K562 (cell line): ENCODE data around the gene CAPN2. TPM values are rescaled to one million over a fixed set of nuclear protein-coding genes. Genes with fewer than 3 reads are reported as not detected.

Source experiments
- BACH1 ChIP-seq: fragments of 200-800 bp; sonication (Bioruptor generic); IDR thresholded peaks from 2 replicates; pipeline ENCODE4 v1.6.1; 2016; ENCODE audit warnings: missing genetic modification characterization, missing compliant biosample characterization
- CBFB ChIP-seq: sonication (generic); formaldehyde crosslinking; IDR thresholded peaks from 2 replicates; pipeline ENCODE4 v1.4.0; 2020; ENCODE audit warnings: mild to moderate bottlenecking, missing genetic modification reagents
- HDAC3 ChIP-seq: fragments of 450-650 bp; IDR thresholded peaks from 2 replicates; pipeline ENCODE4 v1.6.1; 2018; ENCODE audit warnings: borderline replicate concordance, mild to moderate bottlenecking, moderate library complexity; ENCODE audit not compliant: partially characterized antibody
- HNRNPL ChIP-seq: fragments of 200-400 bp; formaldehyde crosslinking; IDR thresholded peaks from 2 replicates; pipeline ENCODE4 v1.6.1; 2017; ENCODE audit warnings: low read depth, mild to moderate bottlenecking, low read length
- MECOM ChIP-seq: fragments of 250-450 bp; sonication (Bioruptor Pico); IDR thresholded peaks from 2 replicates; pipeline ENCODE4 v1.8.0; 2022; ENCODE audit warnings: inconsistent platforms
- NR4A1 ChIP-seq, 2 experiments: fragments of 250-450 bp in 1 of 2; fragments of 450-650 bp in 1 of 2; sonication (Bioruptor Pico) in 1 of 2; IDR thresholded peaks; 2 replicates each; pipeline versions ENCODE4 v1.4.0 to v1.6.1; 2016 to 2020; ENCODE audit warnings: mild to moderate bottlenecking in 2 of 2, missing compliant biosample characterization in 1 of 2, missing genetic modification characterization in 1 of 2, moderate library complexity in 1 of 2
- SMC3 ChIP-seq: conservative IDR thresholded peaks from 2 replicates; pipeline ENCODE4 v1.6.1; 2011; ENCODE audit warnings: low read depth, low read length, improper control_type of control experiment; ENCODE audit not compliant: insufficient read depth
- TAF1 ChIP-seq: IDR thresholded peaks from 2 replicates; pipeline ENCODE4 v1.6.1; 2011; ENCODE audit warnings: mild to moderate bottlenecking, low read length, moderate library complexity; ENCODE audit not compliant: insufficient read depth, control insufficient read depth, severe bottlenecking; ENCODE audit errors: extremely low read depth
- TAF7 ChIP-seq: fragments of 450-650 bp; IDR thresholded peaks from 2 replicates; pipeline ENCODE4 v1.6.1; 2016; ENCODE audit warnings: missing genetic modification characterization, missing compliant biosample characterization
- ZNF3 ChIP-seq: fragments of 250-450 bp; sonication (Bioruptor Pico); IDR thresholded peaks from 2 replicates; pipeline ENCODE4 v1.5.0; 2021; ENCODE audit warnings: mild to moderate bottlenecking, moderate library complexity
- ZNF584 ChIP-seq: fragments of 200-800 bp; sonication (Bioruptor generic); IDR thresholded peaks from 2 replicates; pipeline ENCODE4 v1.6.1; 2016; ENCODE audit warnings: low read depth, mild to moderate bottlenecking, missing genetic modification characterization, missing compliant biosample characterization
- polyA plus RNA-seq, 8 experiments: library from polyadenylated mRNA; depleted of rRNA in 4 of 8; stranded (reverse) in 5 of 8; unstranded in 3 of 8; fragments of >200 nt; fragmentation: Nextera tagmentation in 2 of 8; fragmentation: Illumina TruSeq in 1 of 8; extraction: Ambion mirVana in 2 of 8; extraction: Trizol in 1 of 8; gene quantifications; 2 replicates each; pipeline versions ENCODE4 v1.2.1 to v1.2.3, GENCODE V29; 2011 to 2014; ENCODE audit warnings: inconsistent platforms in 1 of 8, missing spikeins in 1 of 8
- total RNA-seq, 7 experiments: library from RNA; depleted of rRNA in 6 of 7; stranded (reverse); fragments of >200 nt in 6 of 7; fragmentation: Illumina TruSeq in 2 of 7; extraction: Trizol in 2 of 7; gene quantifications; 2 replicates each; pipeline versions ENCODE4 v1.2.1 to v1.2.3, GENCODE V29; 2011 to 2021; ENCODE audit warnings: low replicate concordance in 1 of 7
- TF ChIP-seq, protein P1 (sequence below), 2 experiments: fragments of 450-650 bp; IDR thresholded peaks; 2 replicates each; pipeline ENCODE4 v1.6.1; 2016; ENCODE audit warnings: mild to moderate bottlenecking in 2 of 2, borderline replicate concordance in 1 of 2, low read depth in 1 of 2, moderate library complexity in 1 of 2
- TF ChIP-seq, protein P2 (sequence below): fragments of 450-650 bp; IDR thresholded peaks from 2 replicates; pipeline ENCODE4 v1.6.1; 2014; ENCODE audit warnings: low read depth, mild to moderate bottlenecking, moderate library complexity, borderline replicate concordance

CAPN2 gene
- total and polyA plus RNA-seq, 9 of the 15 experiments (the other 6 are each of a cell fraction or from before 2014, with no cell fraction given) = 24.6 to 157 (median 101) TPM

DNA sequence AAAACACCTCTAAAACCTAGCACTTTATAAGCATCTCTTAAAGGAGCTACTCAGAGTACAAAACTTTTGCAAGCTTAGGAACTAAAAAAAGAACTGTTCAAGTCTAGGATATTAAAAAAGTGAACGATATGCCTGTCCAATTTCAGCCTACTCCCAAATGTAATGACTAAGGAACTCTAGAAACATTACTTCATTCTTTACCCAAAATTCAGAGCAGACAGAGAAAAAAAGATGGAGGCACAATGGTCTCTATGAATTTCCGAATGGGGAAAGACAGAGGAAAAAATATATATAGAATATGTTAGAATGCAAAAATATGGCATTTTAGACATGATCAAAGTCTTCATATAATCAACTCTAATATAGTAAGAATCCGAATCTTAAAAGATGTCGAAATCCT is 72.2 kb downstream of the CAPN2 start (continued):
- TF ChIP-seq, protein P1, sequence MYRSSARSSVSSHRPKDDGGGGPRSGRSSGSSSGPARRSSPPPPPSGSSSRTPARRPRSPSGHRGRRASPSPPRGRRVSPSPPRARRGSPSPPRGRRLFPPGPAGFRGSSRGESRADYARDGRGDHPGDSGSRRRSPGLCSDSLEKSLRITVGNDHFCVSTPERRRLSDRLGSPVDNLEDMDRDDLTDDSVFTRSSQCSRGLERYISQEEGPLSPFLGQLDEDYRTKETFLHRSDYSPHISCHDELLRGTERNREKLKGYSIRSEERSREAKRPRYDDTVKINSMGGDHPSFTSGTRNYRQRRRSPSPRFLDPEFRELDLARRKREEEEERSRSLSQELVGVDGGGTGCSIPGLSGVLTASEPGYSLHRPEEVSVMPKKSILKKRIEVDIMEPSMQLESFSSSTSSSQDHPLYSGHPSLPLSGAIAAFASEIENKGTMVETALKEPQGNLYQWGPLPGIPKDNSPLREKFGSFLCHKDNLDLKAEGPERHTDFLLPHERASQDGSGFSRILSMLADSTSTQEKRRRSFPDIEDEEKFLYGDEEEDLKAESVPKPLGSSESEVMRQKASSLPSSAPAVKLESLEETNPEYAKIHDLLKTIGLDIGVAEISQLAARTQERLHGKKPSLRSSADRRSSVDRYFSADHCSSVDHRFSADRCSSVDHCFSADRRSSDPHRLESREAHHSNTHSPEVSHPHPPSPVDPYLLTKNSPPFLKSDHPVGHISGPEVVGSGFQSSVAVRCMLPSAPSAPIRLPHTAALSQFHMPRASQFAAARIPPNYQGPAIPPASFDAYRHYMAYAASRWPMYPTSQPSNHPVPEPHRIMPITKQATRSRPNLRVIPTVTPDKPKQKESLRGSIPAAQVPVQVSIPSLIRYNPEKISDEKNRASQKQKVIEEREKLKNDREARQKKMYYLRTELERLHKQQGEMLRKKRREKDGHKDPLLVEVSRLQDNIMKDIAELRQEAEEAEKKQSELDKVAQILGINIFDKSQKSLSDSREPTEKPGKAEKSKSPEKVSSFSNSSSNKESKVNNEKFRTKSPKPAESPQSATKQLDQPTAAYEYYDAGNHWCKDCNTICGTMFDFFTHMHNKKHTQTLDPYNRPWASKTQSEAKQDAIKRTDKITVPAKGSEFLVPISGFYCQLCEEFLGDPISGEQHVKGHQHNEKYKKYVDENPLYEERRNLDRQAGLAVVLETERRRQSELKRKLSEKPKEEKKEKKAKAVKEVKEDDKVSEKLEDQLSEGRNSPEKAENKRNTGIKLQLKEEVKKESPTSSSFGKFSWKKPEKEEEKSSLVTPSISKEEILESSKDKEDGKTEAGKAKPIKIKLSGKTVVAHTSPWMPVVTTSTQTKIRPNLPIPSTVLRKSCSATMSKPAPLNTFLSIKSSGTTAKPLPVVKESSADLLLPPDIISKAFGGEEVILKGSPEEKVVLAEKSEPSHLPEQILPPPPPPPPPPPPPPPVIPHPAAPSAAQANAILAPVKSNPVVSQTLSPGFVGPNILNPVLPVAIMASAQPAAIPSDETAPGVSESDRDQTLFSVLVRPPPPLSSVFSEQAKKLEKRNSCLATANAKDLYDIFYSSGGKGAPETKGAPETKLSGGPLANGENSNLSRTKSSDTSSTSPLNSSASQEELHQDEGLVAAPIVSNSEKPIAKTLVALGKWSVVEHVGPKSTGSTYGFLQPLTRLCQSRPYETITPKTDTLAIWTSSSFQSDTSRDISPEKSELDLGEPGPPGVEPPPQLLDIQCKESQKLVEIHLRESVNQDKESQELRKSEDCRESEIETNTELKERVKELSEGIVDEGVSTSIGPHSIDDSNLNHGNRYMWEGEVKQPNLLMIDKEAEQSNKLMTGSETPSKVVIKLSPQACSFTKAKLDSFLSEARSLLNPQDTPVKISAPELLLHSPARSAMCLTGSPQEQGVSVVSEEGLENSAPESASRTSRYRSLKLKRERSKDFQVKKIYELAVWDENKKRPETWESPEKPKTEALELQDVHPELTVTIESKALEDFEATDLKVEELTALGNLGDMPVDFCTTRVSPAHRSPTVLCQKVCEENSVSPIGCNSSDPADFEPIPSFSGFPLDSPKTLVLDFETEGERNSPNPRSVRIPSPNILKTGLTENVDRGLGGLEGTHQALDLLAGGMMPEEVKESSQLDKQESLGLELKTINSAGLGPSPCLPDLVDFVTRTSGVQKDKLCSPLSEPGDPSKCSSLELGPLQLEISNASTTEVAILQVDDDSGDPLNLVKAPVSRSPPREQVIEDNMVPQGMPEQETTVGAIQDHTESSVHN (IDR thresholded peaks at IDR 0.05; ENCODE audit: borderline replicate concordance in 1 of 2, low read depth in 1 of 2) = no peak
- TF ChIP-seq MECOM (CRISPR knock-in tag) (peak; percentile 96), TAF7 (tag) (peak; percentile 35; the same call in 1 of the 2 replicates), NR4A1 (CRISPR knock-in tag; IDR thresholded peaks at IDR 0.05) (no peak), NR4A1 (tag; IDR thresholded peaks at IDR 0.05) (peak; percentile 96), BACH1 (no peak), CBFB (no peak), HDAC3 (no peak), ZNF584 (CRISPR knock-in tag) (no peak), SMC3 (no peak), ZNF3 (CRISPR knock-in tag) (no peak), TAF1 (no peak), HNRNPL (no peak)
- TF ChIP-seq, protein P2, sequence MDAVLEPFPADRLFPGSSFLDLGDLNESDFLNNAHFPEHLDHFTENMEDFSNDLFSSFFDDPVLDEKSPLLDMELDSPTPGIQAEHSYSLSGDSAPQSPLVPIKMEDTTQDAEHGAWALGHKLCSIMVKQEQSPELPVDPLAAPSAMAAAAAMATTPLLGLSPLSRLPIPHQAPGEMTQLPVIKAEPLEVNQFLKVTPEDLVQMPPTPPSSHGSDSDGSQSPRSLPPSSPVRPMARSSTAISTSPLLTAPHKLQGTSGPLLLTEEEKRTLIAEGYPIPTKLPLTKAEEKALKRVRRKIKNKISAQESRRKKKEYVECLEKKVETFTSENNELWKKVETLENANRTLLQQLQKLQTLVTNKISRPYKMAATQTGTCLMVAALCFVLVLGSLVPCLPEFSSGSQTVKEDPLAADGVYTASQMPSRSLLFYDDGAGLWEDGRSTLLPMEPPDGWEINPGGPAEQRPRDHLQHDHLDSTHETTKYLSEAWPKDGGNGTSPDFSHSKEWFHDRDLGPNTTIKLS = no peak
